ENCODE measurements around the gene LRRC47.

Gene LRRC47

DNA sequence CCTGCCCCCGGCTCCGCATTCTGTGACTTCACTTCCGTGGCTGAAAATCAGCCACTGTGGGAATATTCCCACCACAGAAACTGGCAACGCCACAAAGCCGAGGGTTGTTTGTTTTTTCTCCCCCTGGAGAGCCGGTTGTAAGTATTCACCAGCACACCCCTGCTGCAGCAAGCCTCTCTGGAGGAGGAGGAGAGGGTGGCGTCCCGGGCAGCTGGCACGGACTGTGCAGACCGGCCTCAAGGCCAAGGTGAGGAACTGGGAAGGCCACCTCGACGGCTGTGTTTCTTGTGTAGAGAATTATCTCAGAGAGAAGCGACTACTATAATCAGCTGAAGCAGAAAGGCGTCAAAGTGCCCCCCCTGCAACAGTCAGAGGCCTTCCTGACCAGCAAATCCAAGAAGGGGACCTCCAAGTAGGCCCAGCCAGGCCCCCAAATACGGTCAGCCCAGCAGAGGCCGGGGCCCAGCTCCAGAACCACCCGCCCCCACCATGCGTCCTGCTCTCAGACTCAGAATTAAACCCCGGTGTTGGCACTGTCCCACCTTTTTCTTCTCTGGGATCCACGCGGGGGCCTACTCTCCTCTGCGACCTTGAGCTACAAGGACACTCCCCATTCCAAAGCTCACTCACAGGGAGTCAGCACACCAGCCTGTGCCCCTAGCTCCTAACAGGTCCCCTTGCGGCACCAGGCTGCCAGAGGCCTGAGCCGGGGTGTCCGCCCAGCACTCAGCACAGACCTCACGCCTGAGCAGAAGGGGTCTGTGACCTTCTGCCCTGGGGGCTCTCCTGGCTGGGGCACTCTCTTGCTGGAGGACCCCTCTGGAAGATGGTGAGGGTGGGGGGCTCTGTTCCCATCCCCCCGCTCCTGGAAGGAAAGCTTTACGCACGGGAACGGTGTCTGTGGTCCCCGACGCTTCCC lies 24.9 kb downstream of the LRRC47 start:
- peak overlapping the region; percentile 40 for H2BK15ac ChIP-seq (ENCODE audit: low read length)
- peak overlapping the region; percentile 93 for H3K23ac ChIP-seq (ENCODE audit: low read depth, low read length, poor library complexity)
- peaks cover 19 to 43% of the 10 kb centered on the region in 2 donors for H3K4me1 ChIP-seq (ENCODE audit: control insufficient read depth in 2 of 2, insufficient read depth in 1 of 2, low read depth in 1 of 2, low read length in 2 of 2)
- peak overlapping the region; percentile 95 for H2AFZ ChIP-seq (ENCODE audit: low read length)
- no peak overlapping the region for H3K4ac ChIP-seq (ENCODE audit: low read length)
- no peak overlapping the region for H2BK12ac ChIP-seq (ENCODE audit: low read length)
- no peak overlapping the region for H2BK120ac ChIP-seq (ENCODE audit: low read depth, low read length)
- H3K27ac ChIP-seq (replicated peaks; ENCODE audit: low read length) = no peak overlapping the region
- H3K36me3 ChIP-seq (replicated peaks in 1 of 2; ENCODE audit: control insufficient read depth in 2 of 2, insufficient read depth in 2 of 2, low read length in 2 of 2) = no peaks in the 10 kb centered on the region
- peaks cover 0 to 10% (median 0%) of the 10 kb centered on the region in 3 experiments for H3K27me3 ChIP-seq (ENCODE audit: control insufficient read depth in 3 of 3, insufficient read depth in 3 of 3, low read depth in 1 of 3, low read length in 3 of 3)
- H3K9ac ChIP-seq (ENCODE audit: low read depth, low read length, poor library complexity) = peak overlapping the region; percentile 46
- H2AK5ac ChIP-seq (ENCODE audit: low read depth, low read length) = peak overlapping the region; percentile 71
- H2BK5ac ChIP-seq (ENCODE audit: low read length) = peak overlapping the region; percentile 29
- H3K4me2 ChIP-seq (ENCODE audit: insufficient read depth, low read length, poor library complexity, severe bottlenecking) = peak overlapping the region; percentile 72
- peak overlapping the region; percentile 57 to 83 for H3K4me3 ChIP-seq (ENCODE audit: low read length in 2 of 2)
- peaks cover 3% of the 10 kb centered on the region for H3K79me1 ChIP-seq (ENCODE audit: low read depth, low read length)
- peak overlapping the region; percentile 63 for H3K14ac ChIP-seq (ENCODE audit: low read length)
- peak overlapping the region; percentile 89 for H3K18ac ChIP-seq (ENCODE audit: low read length)
- no peak for DNase-seq (ENCODE audit: low spot score)
- H3K9me3 ChIP-seq (replicated peaks in 1 of 2; ENCODE audit: control insufficient read depth in 2 of 2, insufficient read depth in 1 of 2, low read depth in 1 of 2, low read length in 2 of 2) = peaks cover 0 to 2% of the 10 kb centered on the region in 2 donors
- H4K91ac ChIP-seq (ENCODE audit: low read depth, low read length, poor library complexity) = no peak overlapping the region
- H4K8ac ChIP-seq (ENCODE audit: low read depth, low read length) = no peak overlapping the region
- whole genome bisulfite sequencing, 2 donors (ENCODE audit: extremely low coverage in 2 of 2, insufficient read length in 2 of 2, insufficient replicate concordance in 1 of 2) = no CpG with 5 or more reads among the region's 32 CpGs

DNA sequence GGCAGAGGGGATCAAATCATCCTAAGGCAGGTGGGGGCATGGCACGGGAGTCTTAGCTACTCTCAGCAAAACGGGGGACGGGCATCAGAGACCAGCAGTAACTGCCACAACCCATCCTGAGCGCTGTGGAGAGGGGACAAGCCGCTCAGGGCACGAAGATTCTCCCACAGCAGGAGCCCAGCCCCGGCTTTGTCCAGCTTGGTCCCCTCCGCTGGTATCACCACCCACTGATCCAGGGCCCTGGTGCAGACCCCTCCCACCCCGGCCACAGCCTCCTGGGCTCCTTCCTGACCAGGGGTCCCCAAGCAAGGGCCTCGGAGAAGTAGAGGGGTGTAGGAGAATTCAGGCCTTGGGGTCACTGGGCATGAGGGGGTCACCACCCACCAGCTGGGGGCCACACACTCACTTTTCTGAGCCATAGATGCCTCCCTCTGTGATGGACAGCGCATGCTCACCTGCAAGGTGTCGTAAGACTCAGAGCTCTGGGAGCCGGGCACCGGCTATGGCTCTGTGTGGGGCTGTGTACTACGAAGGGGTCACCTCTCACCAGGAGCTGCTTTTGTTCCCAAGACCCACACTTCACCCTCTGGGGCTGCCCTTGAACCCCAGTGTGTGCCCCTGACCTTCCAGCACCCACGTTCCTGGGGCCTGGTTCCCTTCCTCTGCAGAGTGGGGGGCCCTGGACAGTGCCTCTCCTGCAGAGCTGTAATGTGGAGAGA lies 26.1 kb downstream of the LRRC47 start:
- no CpG with 5 or more reads among the region's 16 CpGs for WGBS, 2 donors (ENCODE audit: extremely low coverage in 2 of 2, insufficient read length in 2 of 2, insufficient replicate concordance in 1 of 2)
- peaks cover 0 to 10% (median 1%) of the 10 kb centered on the region in 3 experiments for H3K27me3 ChIP-seq (ENCODE audit: control insufficient read depth in 3 of 3, insufficient read depth in 3 of 3, low read depth in 1 of 3, low read length in 3 of 3)

DNA sequence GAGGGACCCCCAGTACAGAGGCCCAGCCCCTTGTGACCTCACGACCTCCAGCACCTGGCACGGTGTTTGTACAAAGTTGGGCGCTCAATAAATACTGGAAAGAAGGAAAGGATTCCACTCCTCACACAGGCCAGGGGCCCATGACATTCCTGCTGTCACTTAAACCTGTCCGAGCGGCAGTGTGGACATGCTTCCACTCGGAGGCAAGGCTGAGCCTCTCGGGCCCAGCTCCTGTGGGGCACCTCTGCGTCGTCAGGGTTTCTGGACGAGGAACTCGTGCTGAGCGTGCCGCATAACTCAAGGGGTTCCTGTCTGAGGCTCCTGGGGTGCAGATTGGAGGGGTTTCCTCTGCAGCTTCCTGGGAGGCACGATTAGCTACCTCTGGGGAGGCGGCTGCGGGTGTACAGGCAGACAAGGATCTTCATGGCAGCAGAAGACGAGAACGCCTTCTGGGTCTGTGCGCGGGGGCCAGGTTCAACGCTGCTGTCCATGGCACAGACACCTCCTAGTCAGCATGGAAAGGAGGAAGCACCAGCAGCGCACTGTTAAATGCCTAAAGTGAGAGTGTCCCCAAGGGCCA lies 27.4 kb downstream of the LRRC47 start:
- Histone ChIP-seq H3K4ac (ENCODE audit: low read length) (no peak overlapping the region), H2BK120ac (ENCODE audit: low read depth, low read length) (no peak overlapping the region), H3K27me3 (ENCODE audit: control insufficient read depth in 3 of 3, insufficient read depth in 3 of 3, low read depth in 1 of 3, low read length in 3 of 3) (peaks cover 0 to 10% (median 4%) of the 10 kb centered on the region in 3 experiments), H3K14ac (ENCODE audit: low read length) (no peak overlapping the region), H3K36me3 (replicated peaks in 1 of 2; ENCODE audit: control insufficient read depth in 2 of 2, insufficient read depth in 2 of 2, low read length in 2 of 2) (no peaks in the 10 kb centered on the region), H3K9ac (ENCODE audit: low read depth, low read length, poor library complexity) (no peak overlapping the region), H3K4me1 (ENCODE audit: control insufficient read depth in 2 of 2, insufficient read depth in 1 of 2, low read depth in 1 of 2, low read length in 2 of 2) (peaks cover 9 to 24% of the 10 kb centered on the region in 2 donors), H2AFZ (ENCODE audit: low read length) (no peak overlapping the region), H3K23ac (ENCODE audit: low read depth, low read length, poor library complexity) (peak overlapping the region; percentile 61), H2BK12ac (ENCODE audit: low read length) (no peak overlapping the region), H2AK5ac (ENCODE audit: low read depth, low read length) (no peak overlapping the region), H3K79me1 (ENCODE audit: low read depth, low read length) (peaks cover 3% of the 10 kb centered on the region), H2BK5ac (ENCODE audit: low read length) (no peak overlapping the region), H3K4me3 (ENCODE audit: low read length in 2 of 2) (no peak overlapping the region), H3K4me2 (ENCODE audit: insufficient read depth, low read length, poor library complexity, severe bottlenecking) (no peak overlapping the region), H4K91ac (ENCODE audit: low read depth, low read length, poor library complexity) (no peak overlapping the region), H2BK15ac (ENCODE audit: low read length) (no peak overlapping the region), H3K18ac (ENCODE audit: low read length) (peak overlapping the region; percentile 54), H3K9me3 (replicated peaks in 1 of 2; ENCODE audit: control insufficient read depth in 2 of 2, insufficient read depth in 1 of 2, low read depth in 1 of 2, low read length in 2 of 2) (peaks cover 0 to 2% of the 10 kb centered on the region in 2 donors), H4K8ac (ENCODE audit: low read depth, low read length) (no peak overlapping the region), H3K27ac (replicated peaks; ENCODE audit: low read length) (no peak overlapping the region)
- no peak for DNase-seq (ENCODE audit: low spot score)
- WGBS, 2 donors (ENCODE audit: extremely low coverage in 2 of 2, insufficient read length in 2 of 2, insufficient replicate concordance in 1 of 2) = no CpG with 5 or more reads among the region's 22 CpGs

More for the DNA sequence above, 26.1 kb downstream of the LRRC47 start:
- H2BK12ac ChIP-seq (ENCODE audit: low read length) = no peak overlapping the region
- peak overlapping the region; percentile 28 for H2AK5ac ChIP-seq (ENCODE audit: low read depth, low read length)
- H3K79me1 ChIP-seq (ENCODE audit: low read depth, low read length) = peaks cover 3% of the 10 kb centered on the region
- H3K18ac ChIP-seq (ENCODE audit: low read length) = no peak overlapping the region
- no peak overlapping the region for H2BK15ac ChIP-seq (ENCODE audit: low read length)
- no peak overlapping the region for H3K27ac ChIP-seq (replicated peaks; ENCODE audit: low read length)
- H4K91ac ChIP-seq (ENCODE audit: low read depth, low read length, poor library complexity) = no peak overlapping the region
- no peak overlapping the region for H4K8ac ChIP-seq (ENCODE audit: low read depth, low read length)
- H2BK120ac ChIP-seq (ENCODE audit: low read depth, low read length) = no peak overlapping the region
- H3K4me2 ChIP-seq (ENCODE audit: insufficient read depth, low read length, poor library complexity, severe bottlenecking) = no peak overlapping the region
- no peak overlapping the region for H3K14ac ChIP-seq (ENCODE audit: low read length)
- no peak overlapping the region for H3K23ac ChIP-seq (ENCODE audit: low read depth, low read length, poor library complexity)
- H3K4me3 ChIP-seq (ENCODE audit: low read length in 2 of 2) = no peak overlapping the region
- no peak overlapping the region for H2AFZ ChIP-seq (ENCODE audit: low read length)
- H2BK5ac ChIP-seq (ENCODE audit: low read length) = no peak overlapping the region
- DNase-seq (ENCODE audit: low spot score) = no peak
- no peak overlapping the region for H3K4ac ChIP-seq (ENCODE audit: low read length)
- H3K9me3 ChIP-seq (replicated peaks in 1 of 2; ENCODE audit: control insufficient read depth in 2 of 2, insufficient read depth in 1 of 2, low read depth in 1 of 2, low read length in 2 of 2) = peaks cover 0 to 2% of the 10 kb centered on the region in 2 donors
- H3K4me1 ChIP-seq (ENCODE audit: control insufficient read depth in 2 of 2, insufficient read depth in 1 of 2, low read depth in 1 of 2, low read length in 2 of 2) = peaks cover 12 to 36% of the 10 kb centered on the region in 2 donors
- H3K9ac ChIP-seq (ENCODE audit: low read depth, low read length, poor library complexity) = no peak overlapping the region
- H3K36me3 ChIP-seq (replicated peaks in 1 of 2; ENCODE audit: control insufficient read depth in 2 of 2, insufficient read depth in 2 of 2, low read length in 2 of 2) = no peaks in the 10 kb centered on the region

Measured in neuronal stem cell (in vitro differentiated cells).